HG02588 (cell line): Measurements from ENCODE around the gene STX12.
"Not testable (repeated sequence)": the region's sequence is repeated elsewhere in the genome, so short reads cannot be mapped to it uniquely, and the experiment has no call there.

Experiments used
- ATAC-seq: cut with Tn5 transposase; IDR thresholded peaks from one replicate; pipeline ENCODE4 v1.9.1; 2021; ENCODE audit warnings: mild to moderate bottlenecking, moderate library complexity; ENCODE audit not compliant: unreplicated experiment

Gene STX12

DNA sequence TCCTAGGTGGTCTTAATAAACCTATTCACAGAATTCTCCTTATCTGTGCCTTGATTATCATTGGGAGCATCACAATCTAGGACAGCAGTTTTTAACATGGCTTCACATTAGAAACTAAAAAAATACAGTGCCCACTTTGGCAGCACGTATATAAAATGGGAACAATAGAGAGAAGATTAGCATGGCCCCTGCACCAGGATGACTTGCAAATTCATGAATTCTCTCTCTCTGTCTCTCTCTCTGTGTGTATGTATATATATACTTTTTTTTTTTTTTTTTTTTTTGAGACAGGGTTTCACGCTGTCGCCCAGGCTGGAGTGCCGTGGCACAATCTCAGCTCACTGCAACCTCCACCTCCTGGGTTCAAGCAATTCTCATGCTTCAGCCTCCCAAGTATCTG lies 51.4 kb downstream of the STX12 start:
- no peak for ATAC-seq

- not testable (repeated sequence) for ATAC-seq
Observed at GRCh38 chr1:27829339-27829960, 56.4 kb downstream of the STX12 start.

- peak; percentile 88 for ATAC-seq
Observed at GRCh38 chr1:27830621-27831440, 57.8 kb downstream of the STX12 start, which contains the start of gene PPP1R8. TSS of gene PPP1R8 (plus strand) at chr1:27830782. CDS start at chr1:27830836, 54 bp downstream.

DNA sequence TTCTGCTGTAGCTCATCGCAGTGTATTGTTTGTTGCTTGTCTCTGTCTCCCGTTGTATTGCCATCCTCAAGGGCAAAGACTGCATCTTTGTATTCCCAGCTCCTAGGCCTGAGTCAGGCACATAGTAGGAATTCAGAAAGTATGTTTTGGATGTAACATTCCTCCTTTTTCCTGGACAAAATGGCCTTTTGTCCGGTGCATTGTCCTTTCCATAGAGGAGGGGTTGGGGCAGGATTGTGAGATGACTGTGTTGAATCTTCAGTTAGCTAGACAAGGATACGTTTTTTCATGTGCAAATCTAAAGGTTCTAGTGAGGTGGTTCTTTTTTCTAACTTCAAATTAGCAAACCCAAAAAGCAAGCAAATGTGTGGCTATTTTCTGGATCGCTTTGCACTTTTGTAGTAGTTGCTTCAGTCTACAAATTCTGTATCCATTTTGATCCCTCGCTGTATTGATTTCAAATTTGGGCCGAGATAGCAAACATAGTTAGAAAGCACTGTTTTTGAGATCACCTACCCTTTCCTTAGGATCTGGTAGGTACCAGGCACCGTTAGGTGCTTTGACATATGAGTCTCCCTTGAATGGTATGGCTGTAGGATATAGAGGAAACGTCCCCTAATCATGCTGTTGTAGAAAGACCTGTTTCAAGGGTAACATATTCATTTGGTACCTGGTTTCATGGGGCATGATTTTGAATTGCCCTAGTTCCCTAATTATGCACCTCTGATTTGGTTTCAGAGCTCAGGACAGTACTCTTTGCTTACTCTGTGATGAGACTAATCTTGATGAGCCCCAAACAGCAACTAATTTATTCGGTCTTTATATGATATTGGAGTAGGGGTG lies 58.8 kb downstream of the STX12 start:
- ATAC-seq, result no peak

GRCh38 chr1:27832762-27833161 lies 59.7 kb downstream of the STX12 start:
- no peak for ATAC-seq

GRCh38 chr1:27833470-27833869 lies 60.5 kb downstream of the STX12 start:
- no peak for ATAC-seq

GRCh38 chr1:27835046-27835445 lies 62.0 kb downstream of the STX12 start:
- no peak for ATAC-seq

GRCh38 chr1:27835501-27835900 lies 62.5 kb downstream of the STX12 start:
- ATAC-seq, result no peak

- ATAC-seq, result no peak
Observed at GRCh38 chr1:27849951-27850350, 76.9 kb downstream of the STX12 start.

- no peak for ATAC-seq
Observed at GRCh38 chr1:27855085-27855484, 82.1 kb downstream of the STX12 start.

- no peak for ATAC-seq
Observed at GRCh38 chr1:27856561-27857343, 83.7 kb downstream of the STX12 start.

GRCh38 chr1:27857552-27857951 lies 84.5 kb downstream of the STX12 start:
- not testable (repeated sequence) for ATAC-seq

DNA sequence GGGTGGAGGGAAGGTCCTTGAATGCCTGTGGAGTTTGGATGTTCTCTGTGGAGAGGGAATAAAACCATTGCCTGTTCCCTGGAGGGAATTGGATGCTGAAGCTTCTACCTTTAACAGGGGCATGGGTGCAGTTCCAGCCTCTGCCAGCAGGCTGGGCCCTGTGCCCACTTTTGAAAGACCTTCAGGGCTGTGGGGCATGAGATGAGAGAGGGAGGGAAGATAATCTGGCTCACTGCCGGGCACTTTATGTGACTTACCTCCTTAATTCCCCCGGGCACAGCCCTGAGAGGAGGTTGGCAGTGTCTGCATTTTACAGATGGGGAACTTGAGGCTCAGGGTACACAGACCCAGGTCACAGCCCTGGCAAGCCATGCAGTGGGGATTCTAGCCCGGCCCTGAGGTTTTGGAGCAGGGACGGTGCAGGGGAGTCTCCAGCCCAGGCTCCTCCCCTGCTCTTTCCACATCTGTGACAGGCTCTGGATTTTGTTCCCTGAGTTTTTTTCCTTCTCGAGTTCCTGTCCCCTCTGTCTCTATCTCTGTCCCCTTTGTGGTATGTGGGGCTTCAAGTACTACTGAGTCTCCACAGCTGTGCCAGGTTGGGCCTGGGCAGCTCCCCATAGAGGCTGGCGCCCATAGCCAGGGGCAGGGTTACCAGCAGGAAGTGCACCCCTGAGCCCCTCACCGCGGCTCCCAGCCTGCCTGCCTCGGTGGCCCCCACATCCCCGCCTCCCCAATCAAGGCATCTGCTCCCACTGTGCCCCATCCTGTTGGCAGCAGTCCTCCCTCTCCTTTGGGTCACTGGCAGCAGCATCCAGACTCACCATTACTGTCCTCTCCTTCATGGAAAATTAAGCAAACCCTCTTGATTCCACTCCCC lies 85.3 kb downstream of the STX12 start:
- ATAC-seq, result no peak

GRCh38 chr1:27858949-27859576 lies 86.0 kb downstream of the STX12 start:
- no peak for ATAC-seq

- no peak for ATAC-seq
Observed at GRCh38 chr1:27861436-27861835, 88.4 kb downstream of the STX12 start.

DNA sequence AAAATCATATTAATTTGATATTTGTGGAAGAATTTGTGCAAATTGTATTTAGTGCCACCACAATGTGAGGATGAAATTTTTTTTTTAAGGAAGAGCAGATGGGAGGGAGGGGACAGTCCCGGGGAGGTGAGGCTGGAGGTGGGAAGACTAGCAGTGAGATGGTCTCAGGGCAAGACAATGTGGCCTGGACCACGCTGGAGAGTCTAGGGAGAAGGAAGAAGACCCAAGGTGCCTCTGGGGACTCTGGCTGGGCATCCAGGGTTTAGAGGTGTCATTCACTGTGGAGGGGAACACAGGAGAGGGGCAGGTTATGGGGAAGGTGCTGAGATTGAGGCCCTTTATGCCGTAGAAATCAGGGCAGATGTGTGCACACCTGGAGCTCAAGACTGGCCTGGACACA lies 89.0 kb downstream of the STX12 start:
- ATAC-seq, result no peak

DNA sequence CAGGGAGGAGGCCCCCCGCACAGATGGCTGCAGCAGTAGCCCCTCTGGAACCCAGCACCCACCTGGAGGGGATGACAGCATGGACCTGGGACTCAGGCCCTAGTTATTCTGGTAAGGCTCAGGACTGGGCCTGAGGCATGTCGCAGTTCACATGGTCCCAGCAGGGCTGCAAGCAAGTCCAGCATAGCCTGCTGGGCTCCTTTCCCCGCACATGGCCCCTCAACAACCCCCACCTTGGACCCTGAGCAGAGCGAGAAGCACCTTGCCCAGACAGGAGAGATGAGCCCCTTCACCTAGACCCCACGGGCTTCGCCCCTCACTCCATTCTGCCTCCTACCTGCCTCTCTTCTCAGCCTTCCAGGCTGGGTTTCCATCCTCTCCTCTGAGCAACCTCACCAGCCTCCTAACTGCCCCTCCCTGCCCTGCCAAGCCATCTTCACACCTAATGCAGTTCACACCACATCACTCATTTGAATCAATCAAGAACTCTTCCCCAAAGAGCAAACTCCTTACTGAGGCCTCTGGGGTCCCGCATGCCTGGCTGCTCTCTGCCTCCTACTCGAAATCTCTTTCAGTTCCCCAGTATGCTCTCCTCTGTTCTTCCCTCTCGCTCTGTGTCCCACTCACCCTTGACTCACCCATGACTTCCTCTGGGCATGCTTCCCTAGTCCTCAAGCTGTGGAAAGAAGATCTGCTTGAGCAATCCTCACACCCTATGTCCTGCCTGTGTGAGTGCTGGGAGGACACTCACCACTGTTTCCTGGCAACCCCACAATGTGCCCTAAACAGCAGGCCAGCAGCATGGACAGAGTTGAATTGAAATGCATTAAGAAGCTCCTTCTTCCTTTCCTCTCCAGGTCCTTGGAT lies 89.9 kb downstream of the STX12 start:
- ATAC-seq, result no peak

DNA sequence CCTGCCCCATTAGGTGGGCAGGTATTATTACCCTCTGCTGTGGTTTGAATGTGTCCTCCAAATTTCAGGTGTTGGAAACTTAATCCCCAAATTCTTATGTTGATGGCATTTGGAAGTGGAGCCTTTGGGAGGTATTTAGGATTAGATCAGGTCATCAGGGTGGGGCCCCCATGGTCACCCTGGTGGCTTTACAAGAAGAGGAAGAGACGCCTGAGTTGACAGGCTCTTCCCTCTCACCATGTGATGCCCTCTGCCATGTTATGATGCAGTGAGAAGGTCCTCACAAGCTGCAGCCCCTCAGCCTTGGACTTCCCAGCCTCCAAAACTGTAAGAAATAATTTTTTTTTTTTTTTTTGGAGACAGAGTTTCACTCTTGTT lies 90.5 kb downstream of the STX12 start:
- ATAC-seq, result no peak
